Left lobe of liver (tissue), 2 donors: ENCODE data around the gene TNIK. TPM values are rescaled to one million over a fixed set of nuclear protein-coding genes. Genes with fewer than 3 reads are reported as not detected.
"Not testable (repeated sequence)": the region's sequence is repeated elsewhere in the genome, so short reads cannot be mapped to it uniquely, and the experiment has no call there.

Experiments
- ATAC-seq: fragments of 200-7000 bp; cut with Tn5 transposase; one replicate; pipeline ENCODE4 v1.9.1; 2020; ENCODE audit warnings: mild to moderate bottlenecking, moderate library complexity
- DNase-seq: peaks from one replicate; pipeline ENCODE4 v3.0.0-alpha.2; 2020; ENCODE audit warnings: low spot score
- total RNA-seq: library from RNA; stranded (reverse); gene quantifications from one replicate; pipeline ENCODE4 v1.2.1, GENCODE V29; 2021
- donor health status: DM: no; HTN: no; CAD: no; lungs with moderate emphysema.
- donor health status: DM: no; HTN: yes; CAD: no.

TNIK gene
- total RNA-seq, 1 donor from 2014 or later = 4.0 TPM

GRCh38 chr3:171446801-171447578, 13.2 kb downstream of the TNIK start:
- no peak for ATAC-seq
- no peak for DNase-seq

- no peak for ATAC-seq
- DNase-seq = no peak
Measured at GRCh38 chr3:171446301-171446700, 13.9 kb downstream of the TNIK start.

DNA sequence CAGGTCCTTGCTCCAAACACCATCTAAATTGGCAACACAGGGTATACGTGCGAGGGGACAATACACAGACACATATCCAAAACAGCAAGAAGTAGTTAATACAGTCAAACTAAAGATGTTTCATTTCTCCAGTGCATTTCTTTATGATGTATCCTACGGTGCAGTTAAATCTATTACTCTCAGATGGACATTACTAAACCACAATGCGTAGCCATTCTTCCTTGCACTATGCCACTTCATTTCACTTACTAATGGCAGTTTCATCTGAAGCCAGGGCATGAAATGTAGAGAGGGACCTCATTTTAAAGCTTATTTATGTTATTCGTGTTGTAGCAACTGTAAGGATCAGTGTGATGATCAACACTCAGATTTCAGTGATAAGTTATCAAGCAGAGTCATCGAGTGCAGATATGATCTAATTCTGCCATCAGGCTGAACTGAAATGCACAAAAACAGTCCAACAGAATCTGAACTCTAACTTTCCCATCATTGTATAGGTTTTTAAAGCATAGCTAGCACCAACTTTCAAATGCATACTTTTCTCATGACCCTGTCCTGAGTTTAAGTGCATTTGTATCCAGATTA, 14.5 kb downstream of the TNIK start:
- DNase-seq = no peak
- no peak for ATAC-seq

GRCh38 chr3:171444001-171444690, 16.1 kb downstream of the TNIK start:
- DNase-seq (no peak), ATAC-seq (no peak)

DNA sequence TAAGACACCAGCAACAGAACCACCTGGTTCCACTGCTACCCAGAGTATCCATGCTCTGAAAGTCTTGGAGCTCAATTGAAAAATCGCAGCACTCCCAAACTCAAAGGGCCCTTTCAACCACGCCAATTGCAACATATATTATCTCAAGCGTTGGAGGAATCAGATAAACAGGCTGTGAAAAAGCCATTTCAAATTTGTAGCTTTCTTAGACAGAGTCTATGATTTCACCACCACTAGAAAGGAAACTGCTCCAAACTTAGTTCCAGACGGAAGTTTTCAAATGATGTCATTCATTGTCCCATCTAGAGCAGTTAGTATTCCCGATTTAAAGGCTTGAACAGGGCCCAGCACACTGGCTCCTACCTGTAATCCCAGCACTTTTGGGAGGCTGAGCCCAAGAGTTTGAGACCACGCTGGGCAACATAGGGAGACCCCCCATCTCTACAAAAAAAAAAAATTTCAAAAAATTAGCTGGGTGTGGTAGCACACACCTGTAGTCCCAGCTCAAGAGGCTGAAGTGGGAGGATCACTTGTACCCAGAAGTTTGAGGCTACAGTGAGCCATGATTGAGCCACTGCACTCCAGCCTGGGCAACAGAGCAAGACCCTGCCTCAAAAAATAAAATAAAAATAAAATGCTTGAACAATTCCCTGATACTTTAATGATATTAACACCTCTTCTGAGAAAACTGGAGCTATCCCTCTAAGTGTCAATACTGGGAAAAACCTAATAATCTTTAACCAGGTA, 16.8 kb downstream of the TNIK start:
- ATAC-seq (no peak), DNase-seq (no peak)

DNA sequence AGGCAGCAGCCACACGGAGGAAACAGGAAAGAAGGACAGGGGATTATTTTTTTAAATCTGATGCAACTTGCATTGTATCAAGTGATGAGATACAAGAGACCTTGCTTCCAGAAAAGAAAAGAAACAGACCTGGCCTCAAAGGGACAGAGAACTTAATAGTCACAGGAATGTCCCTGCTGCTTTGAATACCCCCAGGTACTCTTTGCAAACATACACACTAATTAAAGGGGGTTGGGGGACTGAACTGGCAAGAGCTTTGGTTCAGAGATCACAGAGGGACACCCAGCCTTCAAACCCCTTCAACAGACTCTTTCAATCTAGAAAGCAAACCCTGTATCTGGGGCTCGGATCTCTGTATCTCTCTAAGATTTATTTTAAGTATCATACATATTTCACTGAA, 18.0 kb downstream of the TNIK start:
- DNase-seq (no peak), ATAC-seq (no peak)

GRCh38 chr3:171441381-171441780, 18.8 kb downstream of the TNIK start:
- ATAC-seq = no peak
- no peak for DNase-seq

GRCh38 chr3:171439996-171440395, 20.2 kb downstream of the TNIK start:
- ATAC-seq (no peak), DNase-seq (no peak)

DNA sequence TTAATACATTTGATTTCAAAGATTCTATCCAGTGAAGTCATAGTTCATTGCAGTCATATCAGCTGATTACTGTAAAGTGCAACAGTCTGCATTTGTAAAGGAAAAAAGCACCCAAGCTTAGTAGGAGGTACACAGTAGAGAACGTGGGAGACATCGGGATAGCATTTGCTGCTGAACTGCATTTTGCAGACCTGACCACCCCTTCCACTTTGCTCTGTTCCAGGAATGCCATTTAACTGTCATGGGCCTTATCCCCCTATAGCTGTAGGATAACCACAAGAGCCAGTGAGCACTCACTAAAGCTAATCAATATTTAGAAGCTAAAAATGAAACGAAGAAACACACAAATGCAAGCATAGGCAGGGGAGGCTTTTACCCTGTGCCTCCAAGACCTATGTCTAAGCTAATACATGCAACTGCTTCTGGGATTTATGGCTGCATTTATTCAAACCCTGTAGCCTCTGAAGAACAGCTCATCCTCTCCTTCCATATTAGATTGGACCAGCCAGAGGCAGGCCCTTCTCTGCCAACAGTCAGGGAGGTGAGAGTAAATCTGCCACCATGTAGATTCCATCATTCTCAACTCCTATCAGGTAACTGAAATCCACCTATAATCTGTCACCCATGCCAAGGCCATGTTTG, 23.0 kb downstream of the TNIK start:
- no peak for DNase-seq
- ATAC-seq = no peak

- DNase-seq (no peak), ATAC-seq (no peak)
Measured at GRCh38 chr3:171436380-171436779, 23.8 kb downstream of the TNIK start.

GRCh38 chr3:171435757-171436156, 24.4 kb downstream of the TNIK start:
- ATAC-seq = no peak
- no peak for DNase-seq

- no peak for ATAC-seq
- no peak for DNase-seq
Measured at GRCh38 chr3:171435143-171435542, 25.1 kb downstream of the TNIK start.

DNA sequence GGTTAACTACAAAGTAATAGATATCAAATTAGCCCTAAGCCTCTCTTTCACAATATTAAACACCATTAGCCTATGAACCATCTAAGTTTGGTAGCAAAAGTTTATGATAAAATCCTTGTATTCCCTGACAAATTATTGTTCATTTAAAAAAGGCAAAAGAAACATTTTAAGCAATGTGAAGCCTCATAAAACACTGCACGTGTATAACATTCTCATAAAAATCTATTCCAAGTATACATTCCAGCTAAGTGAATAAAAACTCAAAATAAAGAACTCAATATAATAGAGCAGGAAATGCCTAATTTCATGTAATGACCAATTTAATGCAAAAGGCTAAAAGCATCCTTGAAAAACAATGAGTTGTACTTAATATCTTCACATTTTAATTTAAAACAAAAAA, 27.7 kb downstream of the TNIK start:
- DNase-seq = no peak
- ATAC-seq = no peak

GRCh38 chr3:171431550-171431949, 28.7 kb downstream of the TNIK start:
- DNase-seq (no peak), ATAC-seq (no peak)

- DNase-seq = no peak
- ATAC-seq = no peak
Measured at GRCh38 chr3:171430530-171430929, 29.7 kb downstream of the TNIK start.

- ATAC-seq = no peak
Measured at GRCh38 chr3:171429635-171430034, 30.6 kb downstream of the TNIK start.

GRCh38 chr3:171428892-171429291, 31.3 kb downstream of the TNIK start:
- ATAC-seq (no peak), DNase-seq (no peak)

More at GRCh38 chr3:171429635-171430034, 30.6 kb downstream of the TNIK start:
- no peak for DNase-seq

- ATAC-seq (no peak), DNase-seq (no peak)
Measured at GRCh38 chr3:171428321-171428787, 31.9 kb downstream of the TNIK start.

DNA sequence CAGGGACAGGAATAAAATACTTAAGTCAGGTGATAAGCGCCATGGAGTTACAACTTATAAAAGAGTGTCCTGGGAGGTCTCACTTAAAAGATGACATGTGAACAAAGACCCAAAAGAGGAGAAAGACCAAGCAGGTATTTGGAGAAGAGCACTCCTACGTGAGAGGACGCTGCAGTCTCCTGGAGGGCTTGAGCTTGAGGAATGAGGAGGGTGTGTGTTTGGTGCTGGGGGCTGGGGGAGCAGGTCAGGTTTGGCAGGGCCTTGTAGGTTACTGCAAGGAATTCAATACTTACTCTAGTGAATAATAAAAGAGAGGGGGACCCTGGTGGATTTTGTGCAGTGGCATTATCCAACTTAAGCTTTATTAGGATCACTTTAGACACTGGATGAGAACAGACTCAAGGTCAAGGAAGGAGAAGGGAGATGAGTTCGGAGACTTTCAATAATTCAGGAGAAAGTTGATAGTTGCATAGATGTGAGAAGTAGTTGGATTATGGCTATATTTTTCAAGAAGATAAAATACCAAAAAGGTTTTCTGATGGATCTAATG, 32.4 kb downstream of the TNIK start:
- no peak for DNase-seq
- ATAC-seq = no peak

- not testable (repeated sequence) for ATAC-seq, DNase-seq
Measured at GRCh38 chr3:171424063-171424462, 36.1 kb downstream of the TNIK start.
